NCI-H2227 (cell line): ENCODE results near the gene PIRT.

Source experiments
- DNase-seq: peaks from one replicate; lab custom pipeline; 2025; ENCODE audit not compliant: unreplicated experiment; lab: John Stamatoyannopoulos, UW

The PIRT gene

GRCh38 chr17:10821770-10822169 lies 16.1 kb downstream of the PIRT start:
- DNase-seq: no peak

GRCh38 chr17:10821054-10821453 lies 16.8 kb downstream of the PIRT start:
- DNase-seq: no peak

GRCh38 chr17:10815319-10815718 lies 22.6 kb downstream of the PIRT start:
- DNase-seq: no peak

GRCh38 chr17:10814075-10814474 lies 23.8 kb downstream of the PIRT start:
- no peak for DNase-seq

GRCh38 chr17:10812674-10813073 lies 25.2 kb downstream of the PIRT start:
- DNase-seq: no peak

GRCh38 chr17:10809605-10810004 lies 28.3 kb downstream of the PIRT start:
- no peak for DNase-seq

GRCh38 chr17:10807704-10808128 lies 30.2 kb downstream of the PIRT start:
- DNase-seq: no peak

- DNase-seq: no peak
Observed at GRCh38 chr17:10806545-10807262, 31.2 kb downstream of the PIRT start.

- no peak for DNase-seq
Observed at GRCh38 chr17:10805911-10806310, 32.0 kb downstream of the PIRT start.

- DNase-seq: no peak
Observed at GRCh38 chr17:10804546-10804945, 33.3 kb downstream of the PIRT start.

GRCh38 chr17:10803830-10804475 lies 33.9 kb downstream of the PIRT start, which contains the start of gene TMEM238L:
Gene TMEM238L (minus strand): TSS chr17:10804099. CDS start chr17:10803963, 136 bp downstream.
- no peak for DNase-seq

- no peak for DNase-seq
Observed at GRCh38 chr17:10803350-10803749, 34.5 kb downstream of the PIRT start.

- no peak for DNase-seq
Observed at GRCh38 chr17:10802496-10803284, 35.2 kb downstream of the PIRT start.

GRCh38 chr17:10799407-10799806 lies 38.5 kb downstream of the PIRT start:
- no peak for DNase-seq

- DNase-seq: no peak
Observed at GRCh38 chr17:10798910-10799309, 39.0 kb downstream of the PIRT start.

GRCh38 chr17:10798332-10798749 lies 39.5 kb downstream of the PIRT start:
- no peak for DNase-seq

GRCh38 chr17:10797476-10798328 lies 40.2 kb downstream of the PIRT start:
- no peak for DNase-seq

GRCh38 chr17:10793816-10794215 lies 44.1 kb downstream of the PIRT start:
- DNase-seq: no peak

- DNase-seq: no peak
Observed at GRCh38 chr17:10793256-10793655, 44.6 kb downstream of the PIRT start.

GRCh38 chr17:10792151-10792550 lies 45.7 kb downstream of the PIRT start:
- DNase-seq: no peak
